HEK293 (cell line): Measurements from ENCODE around the gene C1orf141.

ENCODE experiments used
- CTCF ChIA-PET: fragments of 350-600 bp; formaldehyde crosslinking; extraction: SDS; loops from one replicate; lab custom pipeline; 2021; ENCODE audit warnings: antibody characterized with exemption; lab: Yijun Ruan, JAX
- POLR2A ChIA-PET: fragments of 300-600 bp; formaldehyde crosslinking; extraction: SDS; loops from one replicate; lab custom pipeline; 2020; ENCODE audit warnings: antibody characterized with exemption, inconsistent platforms; lab: Yijun Ruan, JAX
- H3K27ac ChIP-seq: fragments of 200-500 bp; sonication (Bioruptor generic); 2 replicates; pipeline ENCODE4 v1.5.1; 2014; ENCODE audit warnings: low read depth, low read length, control low read depth, inconsistent platforms; ENCODE audit errors: extremely low read depth
- H3K36me3 ChIP-seq, 2 experiments: fragments of 200-500 bp in 1 of 2; sonication (Bioruptor generic) in 1 of 2; 1 replicate in 1 of 2; 2 replicates in 1 of 2; pipeline ENCODE4 v1.5.1; 2014 to 2017; ENCODE audit warnings: inconsistent platforms in 2 of 2, low read length in 2 of 2; ENCODE audit not compliant: control insufficient read depth in 2 of 2, insufficient read depth in 1 of 2
- H3K4me1 ChIP-seq: fragments of 200-500 bp; sonication (Bioruptor generic); 2 replicates; pipeline ENCODE4 v1.5.1; 2014; ENCODE audit warnings: mild to moderate bottlenecking, low read length, inconsistent platforms; ENCODE audit not compliant: control insufficient read depth, insufficient read depth
- H3K4me3 ChIP-seq: 2 replicates; pipeline ENCODE4 v1.5.1; 2011; ENCODE audit warnings: low read depth, mild to moderate bottlenecking, control low read depth, low read length, moderate library complexity
- H3K9me3 ChIP-seq: fragments of 200-500 bp; sonication (Bioruptor generic); 2 replicates; pipeline ENCODE4 v1.5.1; 2014; ENCODE audit warnings: low read depth, low read length, inconsistent platforms; ENCODE audit not compliant: control insufficient read depth, insufficient read depth
- EGR2 ChIP-seq: fragments of 450-650 bp; formaldehyde crosslinking; IDR thresholded peaks from 2 replicates; pipeline ENCODE4 v1.5.1; 2016; ENCODE audit warnings: low read depth, missing biosample characterization, missing genetic modification characterization
- GLIS1 ChIP-seq: fragments of 450-650 bp; formaldehyde crosslinking; IDR thresholded peaks from 2 replicates; pipeline ENCODE4 v1.5.1; 2016; ENCODE audit warnings: missing biosample characterization, missing genetic modification characterization
- KLF7 ChIP-seq: fragments of 450-650 bp; formaldehyde crosslinking; IDR thresholded peaks from 2 replicates; pipeline ENCODE4 v1.5.1; 2016; ENCODE audit warnings: missing biosample characterization, missing genetic modification characterization, borderline replicate concordance
- ZBTB1 ChIP-seq: fragments of 450-650 bp; formaldehyde crosslinking; IDR thresholded peaks from 2 replicates; pipeline ENCODE4 v1.5.1; 2016; ENCODE audit warnings: missing biosample characterization, missing genetic modification characterization
- ZBTB7A ChIP-seq: fragments of 450-650 bp; formaldehyde crosslinking; IDR thresholded peaks from 2 replicates; pipeline ENCODE4 v1.5.1; 2016; ENCODE audit warnings: low read depth, missing biosample characterization, missing genetic modification characterization
- ZFHX2 ChIP-seq: fragments of 450-650 bp; formaldehyde crosslinking; conservative IDR thresholded peaks from 2 replicates; pipeline ENCODE4 v1.5.1; 2016; ENCODE audit warnings: missing biosample characterization, missing genetic modification characterization
- ZFP69B ChIP-seq: fragments of 450-650 bp; formaldehyde crosslinking; IDR thresholded peaks from 2 replicates; pipeline ENCODE4 v1.5.1; 2016; ENCODE audit warnings: missing biosample characterization, missing genetic modification characterization
- ZNF214 ChIP-seq: fragments of 450-650 bp; formaldehyde crosslinking; IDR thresholded peaks from 2 replicates; pipeline ENCODE4 v1.5.1; 2017; ENCODE audit warnings: missing biosample characterization, mild to moderate bottlenecking, missing genetic modification characterization, borderline replicate concordance
- ZNF335 ChIP-seq: fragments of 450-650 bp; formaldehyde crosslinking; conservative IDR thresholded peaks from 2 replicates; pipeline ENCODE4 v1.5.1; 2016; ENCODE audit warnings: missing biosample characterization, missing genetic modification characterization
- ZNF404 ChIP-seq: fragments of 450-650 bp; formaldehyde crosslinking; IDR thresholded peaks from 2 replicates; pipeline ENCODE4 v1.5.1; 2017; ENCODE audit warnings: missing biosample characterization, missing genetic modification characterization
- ZNF473 ChIP-seq: fragments of 450-650 bp; formaldehyde crosslinking; IDR thresholded peaks from 2 replicates; pipeline ENCODE4 v1.5.1; 2017; ENCODE audit warnings: missing biosample characterization, missing genetic modification characterization
- ZNF48 ChIP-seq: fragments of 450-650 bp; formaldehyde crosslinking; IDR thresholded peaks from 2 replicates; pipeline ENCODE4 v1.5.1; 2016; ENCODE audit warnings: missing biosample characterization, missing genetic modification characterization
- ZNF580 ChIP-seq: fragments of 450-650 bp; formaldehyde crosslinking; IDR thresholded peaks from 2 replicates; pipeline ENCODE4 v1.5.1; 2016; ENCODE audit warnings: missing biosample characterization, missing genetic modification characterization
- ZNF596 ChIP-seq: fragments of 450-650 bp; IDR thresholded peaks from 2 replicates; pipeline ENCODE4 v1.5.0; 2018; ENCODE audit warnings: missing biosample characterization, mild to moderate bottlenecking, missing genetic modification characterization, moderate library complexity
- ZNF645 ChIP-seq: fragments of 450-650 bp; formaldehyde crosslinking; IDR thresholded peaks from 2 replicates; pipeline ENCODE4; 2016; ENCODE audit warnings: missing biosample characterization, missing genetic modification characterization
- ZNF707 ChIP-seq: fragments of 450-650 bp; formaldehyde crosslinking; IDR thresholded peaks from 2 replicates; pipeline ENCODE4 v1.5.1; 2016; ENCODE audit warnings: missing biosample characterization, missing genetic modification characterization
- ZNF747 ChIP-seq: fragments of 450-650 bp; formaldehyde crosslinking; IDR thresholded peaks from 2 replicates; pipeline ENCODE4 v1.5.1; 2016; ENCODE audit warnings: missing biosample characterization, missing genetic modification characterization
- ZNF76 ChIP-seq: fragments of 450-650 bp; formaldehyde crosslinking; IDR thresholded peaks from 2 replicates; pipeline ENCODE4; 2016; ENCODE audit warnings: low read depth, missing biosample characterization, missing genetic modification characterization, borderline replicate concordance
- ZSCAN4 ChIP-seq: fragments of 450-650 bp; formaldehyde crosslinking; IDR thresholded peaks from 2 replicates; pipeline ENCODE4 v1.5.1; 2017; ENCODE audit warnings: missing biosample characterization, missing genetic modification characterization
- ZXDB ChIP-seq: fragments of 450-650 bp; formaldehyde crosslinking; IDR thresholded peaks from 2 replicates; pipeline ENCODE4 v1.5.1; 2016; ENCODE audit warnings: missing biosample characterization, missing genetic modification characterization
- TF ChIP-seq, protein P1 (sequence below): fragments of 450-650 bp; formaldehyde crosslinking; IDR thresholded peaks from 2 replicates; pipeline ENCODE4 v1.5.1; 2016; ENCODE audit warnings: missing biosample characterization, missing genetic modification characterization
- TF ChIP-seq, protein P2 (sequence below): fragments of 450-650 bp; formaldehyde crosslinking; IDR thresholded peaks from 2 replicates; pipeline ENCODE4 v1.5.0; 2017; ENCODE audit warnings: missing biosample characterization, missing genetic modification characterization, borderline replicate concordance

Gene C1orf141

GRCh38 chr1:67105508-67105907, 29.3 kb downstream of the C1orf141 start:
- TF ChIP-seq ZSCAN4 (tag by site-specific recombination) (peak; percentile 85), KLF7 (tag by site-specific recombination) (no peak), ZNF645 (no peak)
- ChIA-PET CTCF (no interaction called here), POLR2A (no interaction called here)
- H3K9me3 ChIP-seq, result no peaks in the 10 kb centered on the region
- H3K36me3 ChIP-seq, result no peaks in the 10 kb centered on the region
- no peak overlapping the region for H3K27ac ChIP-seq
- no peaks in the 10 kb centered on the region for H3K4me1 ChIP-seq
- no peak overlapping the region for H3K4me3 ChIP-seq

DNA sequence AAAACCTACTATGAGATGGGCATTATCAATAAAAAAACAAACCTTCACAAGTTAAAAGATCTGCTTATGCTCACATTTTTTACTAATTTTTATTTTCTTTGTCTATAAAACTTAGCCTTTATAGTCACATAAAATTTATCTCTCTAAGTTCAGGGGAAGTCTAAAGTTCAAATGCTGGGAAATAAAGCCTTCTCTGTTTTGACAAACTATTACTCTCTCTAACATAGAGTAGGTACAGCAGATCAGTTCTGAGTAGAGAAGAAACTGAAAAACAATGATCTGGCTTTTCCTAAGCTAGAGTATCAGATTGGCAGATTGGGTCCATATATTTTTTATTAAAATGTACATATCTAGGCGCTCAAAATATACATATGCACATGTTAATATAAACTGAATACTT, 31.2 kb downstream of the C1orf141 start:
- H3K27ac ChIP-seq, result no peak overlapping the region
- TF ChIP-seq ZFHX2 (tag by site-specific recombination), result no peak
- no peak for TF ChIP-seq EGR2 (tag by site-specific recombination)
- no peak for TF ChIP-seq ZNF335 (tag by site-specific recombination)
- no peak for TF ChIP-seq ZNF76
- no peak for TF ChIP-seq ZNF747 (tag by site-specific recombination)
- TF ChIP-seq, all 188 proteins: peak for 0
- CTCF ChIA-PET, result no interaction called here
- H3K4me3 ChIP-seq, result no peak overlapping the region
- H3K36me3 ChIP-seq, result no peaks in the 10 kb centered on the region
- H3K9me3 ChIP-seq, result no peaks in the 10 kb centered on the region
- POLR2A ChIA-PET, result no interaction called here
- no peaks in the 10 kb centered on the region for H3K4me1 ChIP-seq

DNA sequence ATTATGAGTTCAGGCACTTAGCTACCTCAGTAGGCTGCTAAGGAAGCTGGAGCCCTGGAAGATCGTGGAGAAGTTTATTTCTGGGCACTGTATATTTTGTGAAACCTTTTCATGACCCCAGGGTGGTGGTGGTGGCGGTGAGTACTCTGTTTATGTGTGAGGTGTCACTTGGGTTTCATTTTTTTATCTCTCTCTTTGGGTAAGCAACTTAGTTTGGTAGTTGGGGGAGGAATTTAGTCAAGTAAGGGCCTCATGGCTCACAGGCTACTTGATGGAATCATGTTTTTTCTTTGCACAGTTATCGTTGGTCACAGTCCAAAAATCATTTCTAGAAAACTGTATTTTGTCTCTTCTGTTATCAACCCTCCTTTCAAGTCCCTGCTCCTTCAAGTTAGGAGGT, 33.9 kb downstream of the C1orf141 start:
- CTCF ChIA-PET, result interaction anchor here (0.6 kb wide), 2 partner anchors 47 to 105 kb away, joined by 3 read pairs; no protein-coding TSS in a partner anchor
- POLR2A ChIA-PET, result no interaction called here

GRCh38 chr1:67097305-67097704, 37.5 kb downstream of the C1orf141 start:
- ChIA-PET POLR2A (no interaction called here), CTCF (no interaction called here)
- H3K27ac ChIP-seq, result no peak overlapping the region
- H3K36me3 ChIP-seq, result no peaks in the 10 kb centered on the region
- H3K4me3 ChIP-seq, result no peak overlapping the region
- H3K9me3 ChIP-seq, result no peaks in the 10 kb centered on the region
- H3K4me1 ChIP-seq, result no peaks in the 10 kb centered on the region
- TF ChIP-seq ZBTB7A (tag by site-specific recombination), result no peak
- TF ChIP-seq ZBTB1 (tag by site-specific recombination), result no peak
- TF ChIP-seq, protein P1, sequence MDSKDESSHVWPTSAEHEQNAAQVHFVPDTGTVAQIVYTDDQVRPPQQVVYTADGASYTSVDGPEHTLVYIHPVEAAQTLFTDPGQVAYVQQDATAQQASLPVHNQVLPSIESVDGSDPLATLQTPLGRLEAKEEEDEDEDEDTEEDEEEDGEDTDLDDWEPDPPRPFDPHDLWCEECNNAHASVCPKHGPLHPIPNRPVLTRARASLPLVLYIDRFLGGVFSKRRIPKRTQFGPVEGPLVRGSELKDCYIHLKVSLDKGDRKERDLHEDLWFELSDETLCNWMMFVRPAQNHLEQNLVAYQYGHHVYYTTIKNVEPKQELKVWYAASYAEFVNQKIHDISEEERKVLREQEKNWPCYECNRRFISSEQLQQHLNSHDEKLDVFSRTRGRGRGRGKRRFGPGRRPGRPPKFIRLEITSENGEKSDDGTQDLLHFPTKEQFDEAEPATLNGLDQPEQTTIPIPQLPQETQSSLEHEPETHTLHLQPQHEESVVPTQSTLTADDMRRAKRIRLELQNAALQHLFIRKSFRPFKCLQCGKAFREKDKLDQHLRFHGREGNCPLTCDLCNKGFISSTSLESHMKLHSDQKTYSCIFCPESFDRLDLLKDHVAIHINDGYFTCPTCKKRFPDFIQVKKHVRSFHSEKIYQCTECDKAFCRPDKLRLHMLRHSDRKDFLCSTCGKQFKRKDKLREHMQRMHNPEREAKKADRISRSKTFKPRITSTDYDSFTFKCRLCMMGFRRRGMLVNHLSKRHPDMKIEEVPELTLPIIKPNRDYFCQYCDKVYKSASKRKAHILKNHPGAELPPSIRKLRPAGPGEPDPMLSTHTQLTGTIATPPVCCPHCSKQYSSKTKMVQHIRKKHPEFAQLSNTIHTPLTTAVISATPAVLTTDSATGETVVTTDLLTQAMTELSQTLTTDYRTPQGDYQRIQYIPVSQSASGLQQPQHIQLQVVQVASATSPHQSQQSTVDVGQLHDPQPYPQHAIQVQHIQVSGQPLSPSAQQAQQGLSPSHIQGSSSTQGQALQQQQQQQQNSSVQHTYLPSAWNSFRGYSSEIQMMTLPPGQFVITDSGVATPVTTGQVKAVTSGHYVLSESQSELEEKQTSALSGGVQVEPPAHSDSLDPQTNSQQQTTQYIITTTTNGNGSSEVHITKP (tag by site-specific recombination), result no peak
- no peak for TF ChIP-seq ZNF404 (tag by site-specific recombination)
- no peak for TF ChIP-seq ZNF707 (tag by site-specific recombination)
- TF ChIP-seq ZFP69B (tag by site-specific recombination), result no peak
- TF ChIP-seq GLIS1, result no peak
- no peak for TF ChIP-seq ZXDB (tag by site-specific recombination)

More for the DNA sequence above, 33.9 kb downstream of the C1orf141 start:
- H3K27ac ChIP-seq, result no peak overlapping the region
- TF ChIP-seq ZNF473 (tag by site-specific recombination) (no peak), ZNF596 (tag by site-specific recombination) (no peak), ZNF335 (tag by site-specific recombination) (0 out of 2 replicates have a peak, but pooled peaks have one; percentile 14), ZNF48 (tag by site-specific recombination) (no peak), ZNF214 (tag by site-specific recombination) (no peak), ZNF580 (tag by site-specific recombination) (no peak)
- TF ChIP-seq, protein P2, sequence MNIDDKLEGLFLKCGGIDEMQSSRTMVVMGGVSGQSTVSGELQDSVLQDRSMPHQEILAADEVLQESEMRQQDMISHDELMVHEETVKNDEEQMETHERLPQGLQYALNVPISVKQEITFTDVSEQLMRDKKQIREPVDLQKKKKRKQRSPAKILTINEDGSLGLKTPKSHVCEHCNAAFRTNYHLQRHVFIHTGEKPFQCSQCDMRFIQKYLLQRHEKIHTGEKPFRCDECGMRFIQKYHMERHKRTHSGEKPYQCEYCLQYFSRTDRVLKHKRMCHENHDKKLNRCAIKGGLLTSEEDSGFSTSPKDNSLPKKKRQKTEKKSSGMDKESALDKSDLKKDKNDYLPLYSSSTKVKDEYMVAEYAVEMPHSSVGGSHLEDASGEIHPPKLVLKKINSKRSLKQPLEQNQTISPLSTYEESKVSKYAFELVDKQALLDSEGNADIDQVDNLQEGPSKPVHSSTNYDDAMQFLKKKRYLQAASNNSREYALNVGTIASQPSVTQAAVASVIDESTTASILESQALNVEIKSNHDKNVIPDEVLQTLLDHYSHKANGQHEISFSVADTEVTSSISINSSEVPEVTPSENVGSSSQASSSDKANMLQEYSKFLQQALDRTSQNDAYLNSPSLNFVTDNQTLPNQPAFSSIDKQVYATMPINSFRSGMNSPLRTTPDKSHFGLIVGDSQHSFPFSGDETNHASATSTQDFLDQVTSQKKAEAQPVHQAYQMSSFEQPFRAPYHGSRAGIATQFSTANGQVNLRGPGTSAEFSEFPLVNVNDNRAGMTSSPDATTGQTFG (tag by site-specific recombination), result no peak
- no peaks in the 10 kb centered on the region for H3K9me3 ChIP-seq
- no peaks in the 10 kb centered on the region for H3K4me1 ChIP-seq
- no peak overlapping the region for H3K4me3 ChIP-seq
- H3K36me3 ChIP-seq, result no peaks in the 10 kb centered on the region
